Central memory CD8-positive, alpha-beta T cell (primary cell): ENCODE data around the gene FRZB.

ENCODE experiments used
- ATAC-seq: fragments of 150-1000 bp; cut with Tn5 transposase; replicated peaks from 2 replicates; pipeline ENCODE4 v1.10.0; 2022; ENCODE audit warnings: mild to moderate bottlenecking, moderate FRiP score, moderate number of reproducible peaks; ENCODE audit not compliant: poor library complexity, severe bottlenecking; ENCODE audit errors: extremely low read depth
- DNase-seq, 2 donors: peaks; one replicate each; pipeline ENCODE4 v3.0.0; 2021; ENCODE audit warnings: low spot score in 2 of 2
- H3K27ac Mint-ChIP-seq: one replicate; pipeline ENCODE4 v1.8.0; 2022; ENCODE audit warnings: low read depth, mild to moderate bottlenecking, moderate library complexity, mixed read lengths
- H3K27me3 Mint-ChIP-seq: one replicate; pipeline ENCODE4 v1.8.0; 2022; ENCODE audit warnings: mixed read lengths
- H3K36me3 Mint-ChIP-seq: one replicate; pipeline ENCODE4 v1.8.0; 2022; ENCODE audit warnings: mild to moderate bottlenecking, moderate library complexity, mixed read lengths; ENCODE audit not compliant: insufficient read depth
- H3K4me1 Mint-ChIP-seq: one replicate; pipeline ENCODE4 v1.8.0; 2022; ENCODE audit warnings: mixed read lengths
- H3K4me3 Mint-ChIP-seq: one replicate; pipeline ENCODE4 v1.8.0; 2022; ENCODE audit warnings: mild to moderate bottlenecking, moderate library complexity, mixed read lengths
- H3K9me3 Mint-ChIP-seq: one replicate; pipeline ENCODE4 v1.8.0; 2022; ENCODE audit warnings: mixed read lengths

Gene FRZB

GRCh38 chr2:182866461-182867406, at the start of gene FRZB:
Gene FRZB, minus strand, starts transcription at chr2:182866637. Its CDS starts 85 bp downstream, at chr2:182866552.
- peak; percentile 19 for ATAC-seq

GRCh38 chr2:182915369-182916326, 49.2 kb upstream of the FRZB start:
- no peak overlapping the region for H3K27ac Mint-ChIP-seq
- H3K36me3 Mint-ChIP-seq: no peaks in the 10 kb centered on the region
- DNase-seq: no peak
- H3K4me3 Mint-ChIP-seq: no peak overlapping the region
- H3K27me3 Mint-ChIP-seq: no peaks in the 10 kb centered on the region
- H3K9me3 Mint-ChIP-seq: no peaks in the 10 kb centered on the region
- no peaks in the 10 kb centered on the region for H3K4me1 Mint-ChIP-seq
- no peak for ATAC-seq

More at GRCh38 chr2:182866461-182867406, at the start of gene FRZB:
- DNase-seq: no peak
- Mint-ChIP-seq H3K27ac (no peak within 1 kb of the TSS), H3K4me1 (peaks cover 16% of the 10 kb centered on the region), H3K4me3 (peak within 1 kb of the TSS; percentile 33), H3K9me3 (no peaks in the 10 kb centered on the region), H3K27me3 (peaks cover 91% of the 10 kb centered on the region), H3K36me3 (no peaks in the 10 kb centered on the region)

- Mint-ChIP-seq H3K4me1 (no peaks in the 10 kb centered on the region), H3K27ac (no peak overlapping the region), H3K9me3 (no peaks in the 10 kb centered on the region), H3K36me3 (no peaks in the 10 kb centered on the region), H3K27me3 (no peaks in the 10 kb centered on the region), H3K4me3 (no peak overlapping the region)
- no peak for ATAC-seq
- DNase-seq: no peak
Observed at GRCh38 chr2:182914852-182915251, 48.4 kb upstream of the FRZB start.

GRCh38 chr2:182913064-182913463, 46.6 kb upstream of the FRZB start:
- Mint-ChIP-seq H3K27me3 (no peaks in the 10 kb centered on the region), H3K4me3 (no peak overlapping the region), H3K27ac (no peak overlapping the region), H3K4me1 (no peaks in the 10 kb centered on the region), H3K36me3 (no peaks in the 10 kb centered on the region), H3K9me3 (no peaks in the 10 kb centered on the region)
- DNase-seq (no peak), ATAC-seq (no peak)

- H3K27me3 Mint-ChIP-seq: no peaks in the 10 kb centered on the region
- DNase-seq (no peak), ATAC-seq (no peak)
- no peaks in the 10 kb centered on the region for H3K36me3 Mint-ChIP-seq
- no peak overlapping the region for H3K4me3 Mint-ChIP-seq
- H3K4me1 Mint-ChIP-seq: no peaks in the 10 kb centered on the region
- no peaks in the 10 kb centered on the region for H3K9me3 Mint-ChIP-seq
- no peak overlapping the region for H3K27ac Mint-ChIP-seq
Observed at GRCh38 chr2:182912518-182912915, 46.1 kb upstream of the FRZB start.

GRCh38 chr2:182911813-182912517, 45.5 kb upstream of the FRZB start:
- Mint-ChIP-seq H3K4me3 (no peak overlapping the region), H3K9me3 (no peaks in the 10 kb centered on the region), H3K27ac (no peak overlapping the region), H3K27me3 (no peaks in the 10 kb centered on the region), H3K36me3 (no peaks in the 10 kb centered on the region), H3K4me1 (no peaks in the 10 kb centered on the region)
- ATAC-seq (no peak), DNase-seq (no peak)

- Mint-ChIP-seq H3K4me1 (no peaks in the 10 kb centered on the region), H3K9me3 (no peaks in the 10 kb centered on the region), H3K4me3 (no peak overlapping the region), H3K36me3 (no peaks in the 10 kb centered on the region), H3K27me3 (no peaks in the 10 kb centered on the region), H3K27ac (no peak overlapping the region)
- DNase-seq: no peak
- ATAC-seq: no peak
Observed at GRCh38 chr2:182910965-182911364, 44.5 kb upstream of the FRZB start.

GRCh38 chr2:182907081-182907830, 40.8 kb upstream of the FRZB start:
- no peak for ATAC-seq
- Mint-ChIP-seq H3K4me3 (no peak overlapping the region), H3K27me3 (no peaks in the 10 kb centered on the region), H3K9me3 (no peaks in the 10 kb centered on the region), H3K27ac (no peak overlapping the region), H3K4me1 (no peaks in the 10 kb centered on the region), H3K36me3 (no peaks in the 10 kb centered on the region)
- no peak for DNase-seq

- ATAC-seq (no peak), DNase-seq (no peak)
- H3K4me1 Mint-ChIP-seq: no peaks in the 10 kb centered on the region
- no peaks in the 10 kb centered on the region for H3K9me3 Mint-ChIP-seq
- no peaks in the 10 kb centered on the region for H3K27me3 Mint-ChIP-seq
- H3K27ac Mint-ChIP-seq: no peak overlapping the region
- H3K4me3 Mint-ChIP-seq: no peak overlapping the region
- no peaks in the 10 kb centered on the region for H3K36me3 Mint-ChIP-seq
Observed at GRCh38 chr2:182906454-182906853, 40.0 kb upstream of the FRZB start.

- no peaks in the 10 kb centered on the region for H3K9me3 Mint-ChIP-seq
- H3K36me3 Mint-ChIP-seq: no peaks in the 10 kb centered on the region
- no peak overlapping the region for H3K4me3 Mint-ChIP-seq
- no peaks in the 10 kb centered on the region for H3K4me1 Mint-ChIP-seq
- H3K27ac Mint-ChIP-seq: no peak overlapping the region
- H3K27me3 Mint-ChIP-seq: no peaks in the 10 kb centered on the region
- no peak for ATAC-seq
- DNase-seq: no peak
Observed at GRCh38 chr2:182904844-182905243, 38.4 kb upstream of the FRZB start.

- Mint-ChIP-seq H3K4me1 (no peaks in the 10 kb centered on the region), H3K36me3 (no peaks in the 10 kb centered on the region)
- ATAC-seq: no peak
Observed at GRCh38 chr2:182903566-182903965, 37.1 kb upstream of the FRZB start.

GRCh38 chr2:182901748-182902147, 35.3 kb upstream of the FRZB start:
- no peak for DNase-seq
- Mint-ChIP-seq H3K36me3 (no peaks in the 10 kb centered on the region), H3K4me3 (no peak overlapping the region), H3K27me3 (peaks cover 11% of the 10 kb centered on the region), H3K9me3 (no peaks in the 10 kb centered on the region), H3K27ac (no peak overlapping the region), H3K4me1 (no peaks in the 10 kb centered on the region)
- ATAC-seq: no peak

More at GRCh38 chr2:182903566-182903965, 37.1 kb upstream of the FRZB start:
- no peak for DNase-seq
- no peaks in the 10 kb centered on the region for H3K9me3 Mint-ChIP-seq
- H3K27ac Mint-ChIP-seq: no peak overlapping the region
- no peak overlapping the region for H3K4me3 Mint-ChIP-seq
- no peaks in the 10 kb centered on the region for H3K27me3 Mint-ChIP-seq
